CD4-positive, alpha-beta T cell treated with Interleukin-1 beta for 1 hour (primary cell): ENCODE data around the gene RUNX1.
"Not testable (repeated sequence)": the region's sequence is repeated elsewhere in the genome, so short reads cannot be mapped to it uniquely, and the experiment has no call there.

Experiments
- DNase-seq, 2 donors: peaks; one replicate each; pipeline ENCODE4 v3.0.0-alpha.2; 2020 to 2022

RUNX1 gene

GRCh38 chr21:35015435-35016024, 33.6 kb downstream of the RUNX1 start:
- no peak for DNase-seq

- no peak for DNase-seq
Observed at GRCh38 chr21:35014302-35015041, 34.6 kb downstream of the RUNX1 start.

- DNase-seq: no peak
Observed at GRCh38 chr21:35011681-35012080, 37.4 kb downstream of the RUNX1 start.

GRCh38 chr21:35010447-35010846, 38.7 kb downstream of the RUNX1 start:
- no peak for DNase-seq

- DNase-seq: no peak
Observed at GRCh38 chr21:35007348-35007747, 41.8 kb downstream of the RUNX1 start.

GRCh38 chr21:35006771-35007170, 42.3 kb downstream of the RUNX1 start:
- DNase-seq: no peak

GRCh38 chr21:35006248-35006647, 42.9 kb downstream of the RUNX1 start:
- no peak for DNase-seq

GRCh38 chr21:35005560-35006224, 43.4 kb downstream of the RUNX1 start:
- DNase-seq: no peak

GRCh38 chr21:35005077-35005476, 44.0 kb downstream of the RUNX1 start:
- DNase-seq: no peak

- DNase-seq: no peak
Observed at GRCh38 chr21:35004314-35004713, 44.8 kb downstream of the RUNX1 start.

GRCh38 chr21:35002879-35003722, 46.0 kb downstream of the RUNX1 start:
- DNase-seq: no peak

GRCh38 chr21:34999397-34999941, 49.6 kb downstream of the RUNX1 start:
- DNase-seq: no peak

GRCh38 chr21:34998176-34998575, 50.9 kb downstream of the RUNX1 start:
- no peak for DNase-seq

GRCh38 chr21:34997294-34997693, 51.8 kb downstream of the RUNX1 start:
- no peak for DNase-seq

- DNase-seq: no peak
Observed at GRCh38 chr21:34996304-34997101, 52.6 kb downstream of the RUNX1 start.

- no peak for DNase-seq
Observed at GRCh38 chr21:34995979-34996303, 53.2 kb downstream of the RUNX1 start.

GRCh38 chr21:34994766-34995631, 54.1 kb downstream of the RUNX1 start:
- no peak for DNase-seq

GRCh38 chr21:34993521-34993921, 55.6 kb downstream of the RUNX1 start:
- not testable (repeated sequence) for DNase-seq

- DNase-seq: no peak
Observed at GRCh38 chr21:34992736-34993398, 56.2 kb downstream of the RUNX1 start.

- DNase-seq: no peak
Observed at GRCh38 chr21:34992180-34992579, 56.9 kb downstream of the RUNX1 start.
